K562 (cell line): ENCODE results near the gene ZFP64. TPM values are rescaled to one million over a fixed set of nuclear protein-coding genes. Genes with fewer than 3 reads are reported as not detected.

ENCODE experiments used
- ATAC-seq: fragments of 200-7000 bp; cut with Tn5 transposase; 3 replicates; pipeline ENCODE4 v1.9.1; 2020; ENCODE audit warnings: moderate library complexity
- BruUV-seq: library from RNA; stranded (reverse); fragments of 400-500 nt; replicated peaks from 2 replicates; lab custom pipeline; 2021; lab: Mats Ljungman, UMichigan
- CTCF ChIA-PET: fragments of 300-600 bp; formaldehyde crosslinking; extraction: SDS; loops from one replicate; lab custom pipeline; 2021; ENCODE audit warnings: low intra/inter-chr PET ratio; lab: Yijun Ruan, JAX
- POLR2A ChIA-PET: fragments of 300-600, 350-650 bp; sonication (Branson Sonifier 250); formaldehyde crosslinking; extraction: SDS; loops from one replicate; lab custom pipeline; 2021; ENCODE audit warnings: antibody characterized with exemption, inconsistent platforms; lab: Yijun Ruan, JAX
- DNase-seq, 4 experiments: peaks; one replicate each; pipeline versions ENCODE4 v3.0.0 to v3.0.0-alpha.2; 2011 to 2018; ENCODE audit warnings: low spot score in 3 of 4, mixed read lengths in 3 of 4; ENCODE audit errors: extremely low read depth in 1 of 4
- FAIRE-seq: peaks from 2 replicates; lab custom pipeline; 2011; peaks lifted over from hg19 to GRCh38; lab: Jason Lieb, UNC
- H2AFZ ChIP-seq: 2 replicates; pipeline ENCODE4 v1.6.0; 2011; ENCODE audit warnings: low read depth, low read length, control low read depth, inconsistent platforms
- H3K27ac ChIP-seq: fragments of 200-600 bp; 3 replicates; pipeline ENCODE4 v1.8.0; 2011; ENCODE audit warnings: low read depth, mild to moderate bottlenecking, control low read depth, inconsistent platforms, low read length, moderate library complexity, mixed read lengths; ENCODE audit errors: extremely low read depth
- H3K27me3 ChIP-seq, 2 experiments: fragments of 300-600 bp in 1 of 2; 2 replicates in 1 of 2; 3 replicates in 1 of 2; pipeline versions ENCODE4 v1.6.0 to v1.8.0; 2011; ENCODE audit warnings: inconsistent platforms in 2 of 2, low read length in 2 of 2, mild to moderate bottlenecking in 1 of 2, mixed read lengths in 1 of 2, moderate library complexity in 1 of 2; ENCODE audit not compliant: control insufficient read depth in 2 of 2, insufficient read depth in 2 of 2
- H3K36me3 ChIP-seq: fragments of 300-600 bp; 3 replicates; pipeline ENCODE4 v1.8.0; 2011; ENCODE audit warnings: mild to moderate bottlenecking, low read length, inconsistent platforms; ENCODE audit not compliant: control insufficient read depth, insufficient read depth
- H3K4me1 ChIP-seq, 2 experiments: fragments of 200-600 bp in 1 of 2; replicated peaks in 1 of 2; 2 replicates in 1 of 2; 3 replicates in 1 of 2; pipeline versions ENCODE4 v1.5.1 to v1.8.0; 2011; ENCODE audit warnings: inconsistent platforms in 2 of 2, low read length in 2 of 2, mild to moderate bottlenecking in 1 of 2, mixed read lengths in 1 of 2, moderate library complexity in 1 of 2; ENCODE audit not compliant: control insufficient read depth in 2 of 2, insufficient read depth in 2 of 2
- H3K4me2 ChIP-seq: 2 replicates; pipeline ENCODE4 v1.6.1; 2011; ENCODE audit warnings: low read length, control low read depth, inconsistent platforms, mixed read lengths; ENCODE audit not compliant: insufficient read depth
- H3K4me3 ChIP-seq: fragments of 200-600 bp; sonication (generic), shearing (Covaris generic); 2 replicates; pipeline ENCODE4 v1.5.1; 2016; ENCODE audit warnings: control low read depth, inconsistent platforms
- H3K79me2 ChIP-seq: fragments of 200-600 bp; 3 replicates; pipeline ENCODE4 v1.8.0; 2011; ENCODE audit warnings: low read length, inconsistent platforms; ENCODE audit not compliant: control insufficient read depth, insufficient read depth
- H3K9ac ChIP-seq, 2 experiments: 2 replicates each; pipeline versions ENCODE4 v1.6.0 to v1.6.1; 2011; ENCODE audit warnings: low read depth in 2 of 2, low read length in 2 of 2, control low read depth in 1 of 2, inconsistent platforms in 1 of 2, mild to moderate bottlenecking in 1 of 2, mixed read lengths in 1 of 2; ENCODE audit not compliant: insufficient read depth in 1 of 2
- H3K9me1 ChIP-seq: one replicate; pipeline ENCODE4 v1.6.0; 2011; ENCODE audit warnings: inconsistent platforms, mild to moderate bottlenecking, low read length, moderate library complexity; ENCODE audit not compliant: control insufficient read depth, insufficient read depth
- H3K9me3 ChIP-seq: replicated peaks from 2 replicates; pipeline ENCODE4 v1.5.1; 2011; ENCODE audit warnings: low read depth, low read length, inconsistent platforms; ENCODE audit not compliant: control insufficient read depth, insufficient read depth
- H4K20me1 ChIP-seq: replicated peaks from 2 replicates; pipeline ENCODE4 v1.6.1; 2011; ENCODE audit warnings: low read length, inconsistent platforms, mixed read lengths; ENCODE audit not compliant: control insufficient read depth, insufficient read depth
- CCAR2 ChIP-seq: fragments of 200-400 bp; formaldehyde crosslinking; IDR thresholded peaks from 2 replicates; pipeline ENCODE4 v1.6.1; 2017; ENCODE audit warnings: mild to moderate bottlenecking, low read depth, low read length
- HMG20A ChIP-seq: fragments of 450-650 bp; formaldehyde crosslinking; conservative IDR thresholded peaks from 2 replicates; pipeline ENCODE4 v1.4.0; 2020; ENCODE audit warnings: mild to moderate bottlenecking, mixed read lengths
- MEF2D ChIP-seq: conservative IDR thresholded peaks from 2 replicates; pipeline ENCODE4 v1.6.1; 2016; ENCODE audit warnings: low read depth, missing genetic modification characterization, missing compliant biosample characterization
- PCBP2 ChIP-seq: fragments of 200-400 bp; formaldehyde crosslinking; IDR thresholded peaks from 2 replicates; pipeline ENCODE4 v1.6.1; 2018; ENCODE audit warnings: low read length, low read depth, mild to moderate bottlenecking, moderate library complexity; ENCODE audit not compliant: poor library complexity, severe bottlenecking
- SIX5 ChIP-seq, 2 experiments: IDR thresholded peaks; 2 replicates each; pipeline ENCODE4 v1.6.1; 2011; ENCODE audit warnings: low read length in 2 of 2, borderline replicate concordance in 1 of 2, low read depth in 1 of 2, mild to moderate bottlenecking in 1 of 2, moderate library complexity in 1 of 2; ENCODE audit not compliant: insufficient read depth in 1 of 2
- TCF7 ChIP-seq: sonication (generic); IDR thresholded peaks from 2 replicates; pipeline ENCODE4 v1.6.1; 2016; ENCODE audit warnings: antibody characterized with exemption, borderline replicate concordance
- ZBTB1 ChIP-seq: sonication (generic); formaldehyde crosslinking; IDR thresholded peaks from 2 replicates; pipeline ENCODE4 v1.8.1; 2023; ENCODE audit warnings: missing genetic modification reagents, low read depth, mild to moderate bottlenecking, borderline replicate concordance
- ZNF140 ChIP-seq: fragments of 250-450 bp; sonication (Bioruptor Pico); IDR thresholded peaks from 2 replicates; pipeline ENCODE4 v1.8.0; 2021; ENCODE audit warnings: moderate library complexity, mild to moderate bottlenecking, inconsistent platforms
- in situ Hi-C: fragments of 300-500 bp; cut with MboI; formaldehyde crosslinking; loops from 4 replicates; pipeline ENCODE4 v1.15.0; 2018; ENCODE audit warnings: inconsistent platforms, mixed read lengths
- intact Hi-C: fragments of 100-400 bp; cut with micrococcal nuclease; formaldehyde crosslinking; loops from 2 replicates; pipeline ENCODE4 v1.14.2; 2022
- polyA plus RNA-seq, 8 experiments: library from polyadenylated mRNA; depleted of rRNA in 4 of 8; stranded (reverse) in 5 of 8; unstranded in 3 of 8; fragments of >200 nt; fragmentation: Nextera tagmentation in 2 of 8; fragmentation: Illumina TruSeq in 1 of 8; extraction: Ambion mirVana in 2 of 8; extraction: Trizol in 1 of 8; gene quantifications; 2 replicates each; pipeline versions ENCODE4 v1.2.1 to v1.2.3, GENCODE V29; 2011 to 2014; ENCODE audit warnings: inconsistent platforms in 1 of 8, missing spikeins in 1 of 8
- total RNA-seq, 7 experiments: library from RNA; depleted of rRNA in 6 of 7; stranded (reverse); fragments of >200 nt in 6 of 7; fragmentation: Illumina TruSeq in 2 of 7; extraction: Trizol in 2 of 7; gene quantifications; 2 replicates each; pipeline versions ENCODE4 v1.2.1 to v1.2.3, GENCODE V29; 2011 to 2021; ENCODE audit warnings: low replicate concordance in 1 of 7

The ZFP64 gene
- total and polyA plus RNA-seq, 9 of the 15 experiments (the other 6 are each of a cell fraction or from before 2014, with no cell fraction given): 1.4 to 13.4 (median 7.0) TPM

GRCh38 chr20:52231230-52231746 is 39.7 kb upstream of the ZFP64 start:
- POLR2A ChIA-PET: no interaction called here
- no peak for FAIRE-seq
- Histone ChIP-seq H2AFZ (no peak overlapping the region), H3K36me3 (no peaks in the 10 kb centered on the region), H3K27ac (no peak overlapping the region), H3K4me1 (no peaks in the 10 kb centered on the region)
- DNase-seq: no peak
- no peak for ATAC-seq
- in situ Hi-C loops: no loop called here
- TF ChIP-seq ZNF140: no peak
- no peak for TF ChIP-seq PCBP2
- TF ChIP-seq ZBTB1 (CRISPR knock-in tag): no peak
- TF ChIP-seq MEF2D (tag): no peak
- TF ChIP-seq HMG20A (CRISPR knock-in tag): no peak
- TF ChIP-seq SIX5 (IDR thresholded peaks at IDR 0.05; ENCODE audit: borderline replicate concordance in 1 of 2, insufficient read depth in 1 of 2, low read depth in 1 of 2, low read length in 2 of 2): no peak
- no peak for TF ChIP-seq TCF7
- no peak for TF ChIP-seq CCAR2
- TF ChIP-seq, all 486 proteins: peak for 0
- CTCF ChIA-PET: no interaction called here
- no peaks in the 10 kb centered on the region for H3K9me3 ChIP-seq
- H3K79me2 ChIP-seq: no peaks in the 10 kb centered on the region
- no peak overlapping the region for H3K9ac ChIP-seq
- intact Hi-C loops: no loop called here
- H3K27me3 ChIP-seq: no peaks in the 10 kb centered on the region
- no peak overlapping the region for H3K4me3 ChIP-seq
- H3K4me2 ChIP-seq: no peak overlapping the region
- BruUV-seq: no TSS peak
- no peaks in the 10 kb centered on the region for H4K20me1 ChIP-seq
- no peaks in the 10 kb centered on the region for H3K9me1 ChIP-seq
